Spinal cord (tissue), 10 donors: ENCODE results near the gene RNF5. TPM values are rescaled to one million over a fixed set of nuclear protein-coding genes. Genes with fewer than 3 reads are reported as not detected.
"Not testable (repeated sequence)": the region's sequence is repeated elsewhere in the genome, so short reads cannot be mapped to it uniquely, and the experiment has no call there.

Experiments used
- DNase-seq, 6 donors: peaks; one replicate each; pipeline versions ENCODE4 v3.0.0 to v3.0.0-alpha.2; 2013 to 2015; ENCODE audit warnings: low spot score in 6 of 6, low read depth in 4 of 6
- H3K27ac ChIP-seq: one replicate; pipeline ENCODE4 v1.5.1; 2013; ENCODE audit warnings: low read depth, low read length, control low read depth
- H3K27me3 ChIP-seq: one replicate; pipeline ENCODE4 v1.6.1; 2013; ENCODE audit warnings: low read length; ENCODE audit not compliant: control insufficient read depth, insufficient read depth
- H3K36me3 ChIP-seq: one replicate; pipeline ENCODE4 v1.6.1; 2013; ENCODE audit warnings: low read length; ENCODE audit not compliant: control insufficient read depth, insufficient read depth
- H3K4me1 ChIP-seq: one replicate; pipeline ENCODE4 v1.6.1; 2013; ENCODE audit warnings: low read length; ENCODE audit not compliant: control insufficient read depth, insufficient read depth
- H3K4me3 ChIP-seq: one replicate; pipeline ENCODE4 v1.5.1; 2013; ENCODE audit warnings: low read depth, low read length, control low read depth
- H3K9me3 ChIP-seq: one replicate; pipeline ENCODE4 v1.6.1; 2013; ENCODE audit warnings: low read length; ENCODE audit not compliant: control insufficient read depth, insufficient read depth
- WGBS: methylation state at CpG from one replicate; pipeline ENCODE4 v1.1.5; 2013; ENCODE audit warnings: missing lambda C conversion rate; ENCODE audit not compliant: insufficient coverage; 5-methylcytosine and 5-hydroxymethylcytosine counted together
- polyA plus RNA-seq, 2 donors: library from polyadenylated mRNA; unstranded; fragments of 120-200 nt; gene quantifications; one replicate each; pipeline ENCODE4 v1.2.1, GENCODE V29; 2013; ENCODE audit not compliant: insufficient read length in 2 of 2
- total RNA-seq, 2 donors: library from RNA; depleted of rRNA in 1 of 2; stranded (reverse); fragments of 120-200 nt in 1 of 2; fragments of >200 nt in 1 of 2; gene quantifications; one replicate each; pipeline versions ENCODE4 v1.2.3 to v1.2.4, GENCODE V29; 2013 to 2014
- donor health status: healthy.

Gene RNF5
- total and polyA plus RNA-seq, 4 donors: 56.6 to 98.7 (median 83.2) TPM

GRCh38 chr6:32181915-32182529 is 3.8 kb downstream of the RNF5 start:
- H3K27me3 ChIP-seq: no peaks in the 10 kb centered on the region
- 91% methylated on average over 8 of the region's 10 CpGs for WGBS
- no peaks in the 10 kb centered on the region for H3K9me3 ChIP-seq
- peaks cover 52% of the 10 kb centered on the region for H3K36me3 ChIP-seq
- H3K27ac ChIP-seq: no peak overlapping the region
- H3K4me1 ChIP-seq: peaks cover 26% of the 10 kb centered on the region
- DNase-seq: no peak
- no peak overlapping the region for H3K4me3 ChIP-seq

GRCh38 chr6:32182555-32182981 is 4.4 kb downstream of the RNF5 start:
- no peaks in the 10 kb centered on the region for H3K9me3 ChIP-seq
- no peak overlapping the region for H3K27ac ChIP-seq
- WGBS: 87% methylated on average over 7 of the region's 10 CpGs
- peaks cover 57% of the 10 kb centered on the region for H3K36me3 ChIP-seq
- no peak for DNase-seq
- H3K4me1 ChIP-seq: peaks cover 21% of the 10 kb centered on the region
- no peak overlapping the region for H3K4me3 ChIP-seq
- H3K27me3 ChIP-seq: no peaks in the 10 kb centered on the region

- no peak overlapping the region for H3K4me3 ChIP-seq
- 100% methylated on average over 1 of the region's 3 CpGs for WGBS
- H3K36me3 ChIP-seq: peaks cover 62% of the 10 kb centered on the region
- no peak overlapping the region for H3K27ac ChIP-seq
- no peaks in the 10 kb centered on the region for H3K9me3 ChIP-seq
- DNase-seq: no peak
- H3K27me3 ChIP-seq: no peaks in the 10 kb centered on the region
- peaks cover 24% of the 10 kb centered on the region for H3K4me1 ChIP-seq
Measured at GRCh38 chr6:32183030-32183429, 4.8 kb downstream of the RNF5 start.

- H3K4me1 ChIP-seq: peaks cover 29% of the 10 kb centered on the region
- 80% methylated on average over 13 of the region's 15 CpGs for WGBS
- H3K27ac ChIP-seq: no peak overlapping the region
- H3K36me3 ChIP-seq: peaks cover 66% of the 10 kb centered on the region
- DNase-seq: no peak
- no peaks in the 10 kb centered on the region for H3K27me3 ChIP-seq
- H3K9me3 ChIP-seq: no peaks in the 10 kb centered on the region
- H3K4me3 ChIP-seq: no peak overlapping the region
Measured at GRCh38 chr6:32183483-32184083, 5.4 kb downstream of the RNF5 start.

GRCh38 chr6:32184084-32184640 is 6.0 kb downstream of the RNF5 start, which contains the start of gene AGER:
TSS of gene AGER (minus strand) at chr6:32184253. CDS start at chr6:32184222, 31 bp downstream.
- Histone ChIP-seq H3K27me3 (no peaks in the 10 kb centered on the region), H3K27ac (no peak within 1 kb of the TSS), H3K9me3 (no peaks in the 10 kb centered on the region), H3K4me3 (no peak within 1 kb of the TSS), H3K36me3 (peaks cover 69% of the 10 kb centered on the region), H3K4me1 (peaks cover 35% of the 10 kb centered on the region)
- 88% methylated on average over 4 of the region's 6 CpGs for WGBS
- no peak for DNase-seq

GRCh38 chr6:32185681-32186131 is 7.5 kb downstream of the RNF5 start:
- Histone ChIP-seq H3K4me1 (peaks cover 35% of the 10 kb centered on the region), H3K36me3 (peaks cover 63% of the 10 kb centered on the region)
- not testable (repeated sequence) for H3K4me3 ChIP-seq, H3K27me3 ChIP-seq, H3K27ac ChIP-seq, H3K9me3 ChIP-seq
- DNase-seq: peak in 1 of 6 donors; percentile 38
- 17% methylated on average over 9 of the region's 11 CpGs for WGBS

GRCh38 chr6:32186151-32186840 is 8.1 kb downstream of the RNF5 start:
- 87% methylated on average over 5 of the region's 10 CpGs for WGBS
- H3K4me3 ChIP-seq, H3K27ac ChIP-seq, H3K9me3 ChIP-seq, DNase-seq, H3K27me3 ChIP-seq: not testable (repeated sequence)
- Histone ChIP-seq H3K4me1 (peaks cover 41% of the 10 kb centered on the region), H3K36me3 (peaks cover 58% of the 10 kb centered on the region)

GRCh38 chr6:32187009-32187709 is 9.0 kb downstream of the RNF5 start:
- peaks cover 47% of the 10 kb centered on the region for H3K4me1 ChIP-seq
- no peaks in the 10 kb centered on the region for H3K27me3 ChIP-seq
- 86% methylated on average over 7 of the region's 12 CpGs for WGBS
- H3K36me3 ChIP-seq: peaks cover 51% of the 10 kb centered on the region
- H3K4me3 ChIP-seq: no peak overlapping the region
- no peak for DNase-seq
- no peak overlapping the region for H3K27ac ChIP-seq
- no peaks in the 10 kb centered on the region for H3K9me3 ChIP-seq

GRCh38 chr6:32187725-32188380 is 9.6 kb downstream of the RNF5 start:
- H3K27me3 ChIP-seq, DNase-seq, H3K9me3 ChIP-seq: not testable (repeated sequence)
- Histone ChIP-seq H3K36me3 (peaks cover 44% of the 10 kb centered on the region), H3K4me1 (peaks cover 49% of the 10 kb centered on the region), H3K4me3 (peak overlapping the region; percentile 77), H3K27ac (peak overlapping the region; percentile 87)
- 87% methylated on average over 6 of the region's 18 CpGs for WGBS
